K562 (cell line): ENCODE measurements around the gene KCNB1. TPM values are rescaled to one million over a fixed set of nuclear protein-coding genes. Genes with fewer than 3 reads are reported as not detected.

Experiments used
- CHD7 ChIP-seq: fragments of 200-600 bp; sonication (generic); IDR thresholded peaks from one replicate; pipeline ENCODE4 v1.6.1; 2012; ENCODE audit warnings: mild to moderate bottlenecking, low read depth, low read length, inconsistent platforms
- ELK1 ChIP-seq: sonication (generic); formaldehyde crosslinking; IDR thresholded peaks from 2 replicates; pipeline ENCODE4 v1.8.1; 2022; ENCODE audit warnings: missing genetic modification reagents
- GATAD2A ChIP-seq: fragments of 450-650 bp; IDR thresholded peaks from 2 replicates; pipeline ENCODE4 v1.6.1; 2017
- IFI16 ChIP-seq: fragments of 250-450 bp; sonication (Bioruptor Pico); IDR thresholded peaks from 2 replicates; pipeline ENCODE4 v2.1.2; 2022; ENCODE audit warnings: mild to moderate bottlenecking, inconsistent platforms
- PTTG1 ChIP-seq: fragments of 450-650 bp; IDR thresholded peaks from 2 replicates; pipeline ENCODE4 v1.6.1; 2016; ENCODE audit warnings: low read depth, mild to moderate bottlenecking, missing genetic modification characterization, missing compliant biosample characterization
- RBM17 ChIP-seq: fragments of 200-400 bp; formaldehyde crosslinking; IDR thresholded peaks from 2 replicates; pipeline ENCODE4 v1.6.1; 2017; ENCODE audit warnings: low read depth, mild to moderate bottlenecking, low read length, borderline replicate concordance
- RCOR1 ChIP-seq, 2 experiments: IDR thresholded peaks; 2 replicates each; pipeline ENCODE4 v1.6.1; 2012; ENCODE audit warnings: low read depth in 2 of 2, low read length in 2 of 2, borderline replicate concordance in 1 of 2, improper control_type of control experiment in 1 of 2
- RNF2 ChIP-seq: sonication (generic); IDR thresholded peaks from 2 replicates; pipeline ENCODE4 v1.6.1; 2016
- TAF1 ChIP-seq: IDR thresholded peaks from 2 replicates; pipeline ENCODE4 v1.6.1; 2011; ENCODE audit warnings: mild to moderate bottlenecking, low read length, moderate library complexity; ENCODE audit not compliant: insufficient read depth, control insufficient read depth, severe bottlenecking; ENCODE audit errors: extremely low read depth
- TFAP4 ChIP-seq: sonication (generic); formaldehyde crosslinking; IDR thresholded peaks from 2 replicates; pipeline ENCODE4 v1.8.0; 2022; ENCODE audit warnings: missing genetic modification reagents, mild to moderate bottlenecking, moderate library complexity, borderline replicate concordance
- ZNF764 ChIP-seq: fragments of 250-450 bp; sonication (Bioruptor Pico); IDR thresholded peaks from 2 replicates; pipeline ENCODE4 v1.4.0; 2020; ENCODE audit warnings: low read depth, mild to moderate bottlenecking, moderate library complexity
- polyA plus RNA-seq, 8 experiments: library from polyadenylated mRNA; depleted of rRNA in 4 of 8; stranded (reverse) in 5 of 8; unstranded in 3 of 8; fragments of >200 nt; fragmentation: Nextera tagmentation in 2 of 8; fragmentation: Illumina TruSeq in 1 of 8; extraction: Ambion mirVana in 2 of 8; extraction: Trizol in 1 of 8; gene quantifications; 2 replicates each; pipeline versions ENCODE4 v1.2.1 to v1.2.3, GENCODE V29; 2011 to 2014; ENCODE audit warnings: inconsistent platforms in 1 of 8, missing spikeins in 1 of 8
- total RNA-seq, 7 experiments: library from RNA; depleted of rRNA in 6 of 7; stranded (reverse); fragments of >200 nt in 6 of 7; fragmentation: Illumina TruSeq in 2 of 7; extraction: Trizol in 2 of 7; gene quantifications; 2 replicates each; pipeline versions ENCODE4 v1.2.1 to v1.2.3, GENCODE V29; 2011 to 2021; ENCODE audit warnings: low replicate concordance in 1 of 7
- TF ChIP-seq, protein P1 (sequence below): sonication (generic); formaldehyde crosslinking; IDR thresholded peaks from 2 replicates; pipeline ENCODE4 v1.8.0; 2023; ENCODE audit warnings: mild to moderate bottlenecking, missing genetic modification reagents

Gene KCNB1
- total and polyA plus RNA-seq, 9 of the 15 experiments (the other 6 are each of a cell fraction or from before 2014, with no cell fraction given): 0.01 to 0.06 TPM; not detected in 7

DNA sequence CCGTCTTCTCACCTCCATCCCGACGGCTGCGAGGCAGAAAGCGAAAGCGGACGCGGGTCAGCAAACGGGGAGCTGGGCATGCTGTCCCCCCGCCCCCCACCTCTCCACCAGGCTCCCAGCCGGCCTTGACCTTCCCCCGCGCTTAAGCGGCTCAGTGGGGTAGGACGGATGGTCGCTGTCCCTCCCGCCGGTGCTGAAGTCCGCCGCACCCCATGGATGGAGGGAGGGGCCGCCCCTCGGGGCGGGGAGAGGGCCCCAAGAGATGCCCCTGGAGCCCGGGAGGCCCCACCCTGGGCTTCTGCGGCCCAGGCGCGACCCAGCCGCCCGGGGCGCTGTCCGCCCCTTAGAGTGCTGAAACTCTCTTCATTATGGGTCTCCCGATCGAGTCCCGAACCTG is at the start of gene KCNB1 (continued):
- no peak for TF ChIP-seq ZNF764 (CRISPR knock-in tag)
- TF ChIP-seq RBM17: no peak
- TF ChIP-seq IFI16 (CRISPR knock-in tag): no peak
- 0 out of 2 replicates have a peak, but pooled peaks have one; percentile 60 for TF ChIP-seq TFAP4 (CRISPR knock-in tag)
- TF ChIP-seq CHD7: no peak
- peak in 1 of 2 experiments; percentile 17; a peak in 1 of 4 replicates for TF ChIP-seq RCOR1 (IDR thresholded peaks at IDR 0.05; ENCODE audit: borderline replicate concordance in 1 of 2, low read depth in 2 of 2, low read length in 2 of 2)
- no peak for TF ChIP-seq TAF1
- TF ChIP-seq RNF2: no peak
- TF ChIP-seq ELK1: no peak
- TF ChIP-seq GATAD2A: no peak
- no peak for TF ChIP-seq PTTG1 (tag)
- TF ChIP-seq, protein P1, sequence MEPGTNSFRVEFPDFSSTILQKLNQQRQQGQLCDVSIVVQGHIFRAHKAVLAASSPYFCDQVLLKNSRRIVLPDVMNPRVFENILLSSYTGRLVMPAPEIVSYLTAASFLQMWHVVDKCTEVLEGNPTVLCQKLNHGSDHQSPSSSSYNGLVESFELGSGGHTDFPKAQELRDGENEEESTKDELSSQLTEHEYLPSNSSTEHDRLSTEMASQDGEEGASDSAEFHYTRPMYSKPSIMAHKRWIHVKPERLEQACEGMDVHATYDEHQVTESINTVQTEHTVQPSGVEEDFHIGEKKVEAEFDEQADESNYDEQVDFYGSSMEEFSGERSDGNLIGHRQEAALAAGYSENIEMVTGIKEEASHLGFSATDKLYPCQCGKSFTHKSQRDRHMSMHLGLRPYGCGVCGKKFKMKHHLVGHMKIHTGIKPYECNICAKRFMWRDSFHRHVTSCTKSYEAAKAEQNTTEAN (CRISPR knock-in tag): no peak
